Measurements from ENCODE around the gene SUPT4H1. TPM values are rescaled to one million over a fixed set of nuclear protein-coding genes. Genes with fewer than 3 reads are reported as not detected.
A peak's percentile ranks its signal among the peaks of the same experiment; 100 is the strongest.

SUPT4H1 gene
- total and polyA plus RNA-seq, 10 donors = 37.8 to 106 (median 66.6) TPM

GRCh38 chr17:58316260-58316960 lies 35.6 kb downstream of the SUPT4H1 start:
- Histone ChIP-seq H3K4me1 (peaks cover 0 to 19% (median 10%) of the 10 kb centered on the region in 6 donors), H3K36me3 (peaks cover 0 to 25% (median 0%) of the 10 kb centered on the region in 6 donors), H3K27me3 (replicated peaks in 1 of 7) (no peaks in the 10 kb centered on the region), H3K4me3 (no peak overlapping the region), H3K9me3 (no peaks in the 10 kb centered on the region), H3K27ac (no peak overlapping the region)
- DNase-seq = peak; percentile 57
- WGBS, 5 donors = 73 to 93% (median 88%) methylated on average over 8 of the region's 8 CpGs
- intact Hi-C loops (cut with DNase I; ENCODE audit: low total_unique reads) = loop anchor here (10.0 kb wide), 1 partner anchor 98 kb away; the partner anchor contains the start of gene RNF43
- no peak for TF ChIP-seq POLR2AphosphoS5 (IDR thresholded peaks at IDR 0.05)
- no peak for TF ChIP-seq CTCF (IDR thresholded peaks at IDR 0.05 in 8 of 11, conservative IDR thresholded peaks at IDR 0.05 in 3 of 11)
- TF ChIP-seq POLR2A (IDR thresholded peaks at IDR 0.05) = no peak

GRCh38 chr17:58315750-58316149 lies 36.3 kb downstream of the SUPT4H1 start:
- peak; percentile 6 for DNase-seq
- no peaks in the 10 kb centered on the region for H3K27me3 ChIP-seq (replicated peaks in 1 of 7)
- intact Hi-C loops (cut with DNase I; ENCODE audit: low total_unique reads) = loop anchor here (10.0 kb wide), 1 partner anchor 99 kb away; the partner anchor contains the start of gene RNF43
- H3K9me3 ChIP-seq = no peaks in the 10 kb centered on the region
- peaks cover 0 to 22% (median 0%) of the 10 kb centered on the region in 6 donors for H3K36me3 ChIP-seq
- no peak overlapping the region for H3K4me3 ChIP-seq
- H3K27ac ChIP-seq = no peak overlapping the region
- WGBS, 5 donors = 78 to 97% (median 94%) methylated on average over 4 of the region's 4 CpGs
- TF ChIP-seq CTCF (IDR thresholded peaks at IDR 0.05 in 8 of 11, conservative IDR thresholded peaks at IDR 0.05 in 3 of 11) (no peak), POLR2A (IDR thresholded peaks at IDR 0.05) (no peak), POLR2AphosphoS5 (IDR thresholded peaks at IDR 0.05) (no peak)
- peaks cover 0 to 19% (median 10%) of the 10 kb centered on the region in 6 donors for H3K4me1 ChIP-seq

GRCh38 chr17:58315281-58315711 lies 36.7 kb downstream of the SUPT4H1 start:
- DNase-seq = peak; percentile 38
- Histone ChIP-seq H3K27ac (no peak overlapping the region), H3K9me3 (no peaks in the 10 kb centered on the region), H3K4me3 (no peak overlapping the region), H3K4me1 (peaks cover 0 to 19% (median 10%) of the 10 kb centered on the region in 6 donors), H3K36me3 (peaks cover 0 to 22% (median 0%) of the 10 kb centered on the region in 6 donors), H3K27me3 (replicated peaks in 1 of 7) (no peaks in the 10 kb centered on the region)
- WGBS, 5 donors = 92 to 94% (median 93%) methylated on average over 6 of the region's 6 CpGs
- no peak for TF ChIP-seq CTCF (IDR thresholded peaks at IDR 0.05 in 8 of 11, conservative IDR thresholded peaks at IDR 0.05 in 3 of 11)
- no peak for TF ChIP-seq POLR2AphosphoS5 (IDR thresholded peaks at IDR 0.05)
- intact Hi-C loops (cut with DNase I; ENCODE audit: low total_unique reads) = loop anchor here (10.0 kb wide), 1 partner anchor 100 kb away; the partner anchor contains the start of gene RNF43

- Histone ChIP-seq H3K27ac (no peak overlapping the region), H3K4me1 (peaks cover 0 to 19% (median 10%) of the 10 kb centered on the region in 6 donors), H3K9me3 (no peaks in the 10 kb centered on the region), H3K27me3 (replicated peaks in 1 of 7) (no peaks in the 10 kb centered on the region), H3K4me3 (no peak overlapping the region), H3K36me3 (peaks cover 0 to 24% (median 0%) of the 10 kb centered on the region in 6 donors)
- no peak for DNase-seq
- intact Hi-C loops (cut with DNase I; ENCODE audit: low total_unique reads) = loop anchor here (10.0 kb wide), 1 partner anchor 100 kb away; the partner anchor contains the start of gene RNF43
- no peak for TF ChIP-seq POLR2AphosphoS5 (IDR thresholded peaks at IDR 0.05)
- no peak for TF ChIP-seq POLR2A (IDR thresholded peaks at IDR 0.05)
- no peak for TF ChIP-seq CTCF (IDR thresholded peaks at IDR 0.05 in 8 of 11, conservative IDR thresholded peaks at IDR 0.05 in 3 of 11)
- WGBS, 5 donors = 86 to 95% (median 90%) methylated on average over 6 of the region's 6 CpGs
Observed at GRCh38 chr17:58314706-58315015, 37.3 kb downstream of the SUPT4H1 start.

Measured in spleen (tissue), 11 donors.